Breast epithelium (tissue), 3 donors: ENCODE measurements around the gene AACS.

Source experiments
- POLR2A ChIP-seq: fragments of 450-650 bp; IDR thresholded peaks from one replicate; pipeline ENCODE4 v1.6.1; 2016; ENCODE audit warnings: antibody characterized with exemption, mild to moderate bottlenecking, moderate library complexity
- TF ChIP-seq, protein P1 (sequence below), 3 donors: fragments of 450-650 bp; IDR thresholded peaks; one replicate each; pipeline ENCODE4 v1.5.1; 2016 to 2017; ENCODE audit warnings: antibody characterized with exemption in 3 of 3, mild to moderate bottlenecking in 3 of 3, moderate library complexity in 3 of 3

DNA sequence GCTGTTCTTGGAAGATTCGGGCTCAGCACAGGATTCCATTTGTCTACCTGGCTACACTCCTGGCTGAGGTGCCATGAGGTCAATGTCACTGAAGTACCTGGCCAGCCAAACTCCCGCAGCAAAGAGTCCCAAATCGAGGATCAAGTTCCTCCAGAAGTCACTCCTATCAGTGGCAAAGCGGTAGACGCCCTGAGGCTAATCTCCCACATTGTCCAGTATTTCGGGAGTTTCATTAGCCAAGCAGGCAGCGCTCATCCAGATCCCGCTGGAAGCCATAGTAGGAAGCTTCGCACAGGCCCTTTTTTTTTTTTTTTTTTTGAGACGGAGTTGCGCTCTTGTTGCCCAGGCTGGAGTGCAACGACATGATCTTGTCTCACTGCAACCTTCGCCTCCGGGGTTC, 8.9 kb upstream of the AACS start:
- TF ChIP-seq, protein P1, sequence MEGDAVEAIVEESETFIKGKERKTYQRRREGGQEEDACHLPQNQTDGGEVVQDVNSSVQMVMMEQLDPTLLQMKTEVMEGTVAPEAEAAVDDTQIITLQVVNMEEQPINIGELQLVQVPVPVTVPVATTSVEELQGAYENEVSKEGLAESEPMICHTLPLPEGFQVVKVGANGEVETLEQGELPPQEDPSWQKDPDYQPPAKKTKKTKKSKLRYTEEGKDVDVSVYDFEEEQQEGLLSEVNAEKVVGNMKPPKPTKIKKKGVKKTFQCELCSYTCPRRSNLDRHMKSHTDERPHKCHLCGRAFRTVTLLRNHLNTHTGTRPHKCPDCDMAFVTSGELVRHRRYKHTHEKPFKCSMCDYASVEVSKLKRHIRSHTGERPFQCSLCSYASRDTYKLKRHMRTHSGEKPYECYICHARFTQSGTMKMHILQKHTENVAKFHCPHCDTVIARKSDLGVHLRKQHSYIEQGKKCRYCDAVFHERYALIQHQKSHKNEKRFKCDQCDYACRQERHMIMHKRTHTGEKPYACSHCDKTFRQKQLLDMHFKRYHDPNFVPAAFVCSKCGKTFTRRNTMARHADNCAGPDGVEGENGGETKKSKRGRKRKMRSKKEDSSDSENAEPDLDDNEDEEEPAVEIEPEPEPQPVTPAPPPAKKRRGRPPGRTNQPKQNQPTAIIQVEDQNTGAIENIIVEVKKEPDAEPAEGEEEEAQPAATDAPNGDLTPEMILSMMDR (IDR thresholded peaks at IDR 0.05) = no peak
- TF ChIP-seq POLR2A = no peak
